ENCODE data around the gene ITGB8. TPM values are rescaled to one million over a fixed set of nuclear protein-coding genes. Genes with fewer than 3 reads are reported as not detected.
A peak's percentile ranks its signal among the peaks of the same experiment; 100 is the strongest.

Gene ITGB8
- total RNA-seq, 1 experiment from 2014 or later = 1.5 TPM

- no peak for DNase-seq
- H3K4me3 ChIP-seq (ENCODE audit: insufficient read depth, low read depth, low read length) = no peak overlapping the region
- H3K36me3 ChIP-seq (replicated peaks; ENCODE audit: control insufficient read depth, insufficient read depth, low read length) = no peaks in the 10 kb centered on the region
- no peaks in the 10 kb centered on the region for H3K27me3 ChIP-seq (ENCODE audit: control insufficient read depth, insufficient read depth, low read length)
These were observed 100.4 kb downstream of the ITGB8 start for GRCh38 chr7:20431146-20431545.

- no peaks in the 10 kb centered on the region for H3K27me3 ChIP-seq (ENCODE audit: control insufficient read depth, insufficient read depth, low read length)
- H3K36me3 ChIP-seq (replicated peaks; ENCODE audit: control insufficient read depth, insufficient read depth, low read length) = no peaks in the 10 kb centered on the region
- no peak overlapping the region for H3K4me3 ChIP-seq (ENCODE audit: insufficient read depth, low read depth, low read length)
- DNase-seq = no peak
These were observed 101.4 kb downstream of the ITGB8 start for GRCh38 chr7:20432071-20432470.

GRCh38 chr7:20435305-20435704 lies 104.6 kb downstream of the ITGB8 start:
- Histone ChIP-seq H3K4me3 (ENCODE audit: insufficient read depth, low read depth, low read length) (no peak overlapping the region), H3K36me3 (replicated peaks; ENCODE audit: control insufficient read depth, insufficient read depth, low read length) (no peaks in the 10 kb centered on the region), H3K27me3 (ENCODE audit: control insufficient read depth, insufficient read depth, low read length) (no peaks in the 10 kb centered on the region)
- DNase-seq = no peak

- no peaks in the 10 kb centered on the region for H3K27me3 ChIP-seq (ENCODE audit: control insufficient read depth, insufficient read depth, low read length)
- no peak overlapping the region for H3K4me3 ChIP-seq (ENCODE audit: insufficient read depth, low read depth, low read length)
- H3K36me3 ChIP-seq (replicated peaks; ENCODE audit: control insufficient read depth, insufficient read depth, low read length) = no peaks in the 10 kb centered on the region
- DNase-seq = no peak
These were observed 107.5 kb downstream of the ITGB8 start for GRCh38 chr7:20438248-20438647.

GRCh38 chr7:20438694-20439376 lies 108.1 kb downstream of the ITGB8 start:
- Histone ChIP-seq H3K36me3 (replicated peaks; ENCODE audit: control insufficient read depth, insufficient read depth, low read length) (no peaks in the 10 kb centered on the region), H3K27me3 (ENCODE audit: control insufficient read depth, insufficient read depth, low read length) (no peaks in the 10 kb centered on the region), H3K4me3 (ENCODE audit: insufficient read depth, low read depth, low read length) (no peak overlapping the region)
- DNase-seq = no peak

- H3K36me3 ChIP-seq (replicated peaks; ENCODE audit: control insufficient read depth, insufficient read depth, low read length) = no peaks in the 10 kb centered on the region
- no peak for DNase-seq
- H3K4me3 ChIP-seq (ENCODE audit: insufficient read depth, low read depth, low read length) = no peak overlapping the region
- no peaks in the 10 kb centered on the region for H3K27me3 ChIP-seq (ENCODE audit: control insufficient read depth, insufficient read depth, low read length)
These were observed 108.9 kb downstream of the ITGB8 start for GRCh38 chr7:20439416-20440185.

GRCh38 chr7:20440472-20441105 lies 109.9 kb downstream of the ITGB8 start:
- peak; percentile 22 for DNase-seq
- Histone ChIP-seq H3K36me3 (replicated peaks; ENCODE audit: control insufficient read depth, insufficient read depth, low read length) (no peaks in the 10 kb centered on the region), H3K4me3 (ENCODE audit: insufficient read depth, low read depth, low read length) (no peak overlapping the region), H3K27me3 (ENCODE audit: control insufficient read depth, insufficient read depth, low read length) (no peaks in the 10 kb centered on the region)

GRCh38 chr7:20441346-20441745 lies 110.6 kb downstream of the ITGB8 start:
- no peak overlapping the region for H3K4me3 ChIP-seq (ENCODE audit: insufficient read depth, low read depth, low read length)

GRCh38 chr7:20441991-20442441 lies 111.3 kb downstream of the ITGB8 start:
- no peaks in the 10 kb centered on the region for H3K27me3 ChIP-seq (ENCODE audit: control insufficient read depth, insufficient read depth, low read length)
- H3K4me3 ChIP-seq (ENCODE audit: insufficient read depth, low read depth, low read length) = no peak overlapping the region
- DNase-seq = no peak
- H3K36me3 ChIP-seq (replicated peaks; ENCODE audit: control insufficient read depth, insufficient read depth, low read length) = no peaks in the 10 kb centered on the region

More at GRCh38 chr7:20441346-20441745, 110.6 kb downstream of the ITGB8 start:
- Histone ChIP-seq H3K27me3 (ENCODE audit: control insufficient read depth, insufficient read depth, low read length) (no peaks in the 10 kb centered on the region), H3K36me3 (replicated peaks; ENCODE audit: control insufficient read depth, insufficient read depth, low read length) (no peaks in the 10 kb centered on the region)
- DNase-seq = no peak

- Histone ChIP-seq H3K36me3 (replicated peaks; ENCODE audit: control insufficient read depth, insufficient read depth, low read length) (no peaks in the 10 kb centered on the region), H3K4me3 (ENCODE audit: insufficient read depth, low read depth, low read length) (no peak overlapping the region), H3K27me3 (ENCODE audit: control insufficient read depth, insufficient read depth, low read length) (no peaks in the 10 kb centered on the region)
- no peak for DNase-seq
These were observed 112.3 kb downstream of the ITGB8 start for GRCh38 chr7:20442951-20443350.

GRCh38 chr7:20444030-20444800 lies 113.5 kb downstream of the ITGB8 start:
- no peak for DNase-seq
- Histone ChIP-seq H3K4me3 (ENCODE audit: insufficient read depth, low read depth, low read length) (no peak overlapping the region), H3K36me3 (replicated peaks; ENCODE audit: control insufficient read depth, insufficient read depth, low read length) (no peaks in the 10 kb centered on the region), H3K27me3 (ENCODE audit: control insufficient read depth, insufficient read depth, low read length) (no peaks in the 10 kb centered on the region)

GRCh38 chr7:20447021-20447650 lies 116.4 kb downstream of the ITGB8 start:
- Histone ChIP-seq H3K4me3 (ENCODE audit: insufficient read depth, low read depth, low read length) (no peak overlapping the region), H3K27me3 (ENCODE audit: control insufficient read depth, insufficient read depth, low read length) (no peaks in the 10 kb centered on the region), H3K36me3 (replicated peaks; ENCODE audit: control insufficient read depth, insufficient read depth, low read length) (no peaks in the 10 kb centered on the region)
- no peak for DNase-seq

GRCh38 chr7:20449176-20449575 lies 118.5 kb downstream of the ITGB8 start:
- Histone ChIP-seq H3K36me3 (replicated peaks; ENCODE audit: control insufficient read depth, insufficient read depth, low read length) (no peaks in the 10 kb centered on the region), H3K27me3 (ENCODE audit: control insufficient read depth, insufficient read depth, low read length) (no peaks in the 10 kb centered on the region), H3K4me3 (ENCODE audit: insufficient read depth, low read depth, low read length) (no peak overlapping the region)
- no peak for DNase-seq

GRCh38 chr7:20450536-20450935 lies 119.8 kb downstream of the ITGB8 start:
- H3K27me3 ChIP-seq (ENCODE audit: control insufficient read depth, insufficient read depth, low read length) = no peaks in the 10 kb centered on the region

More at GRCh38 chr7:20450536-20450935, 119.8 kb downstream of the ITGB8 start:
- H3K36me3 ChIP-seq (replicated peaks; ENCODE audit: control insufficient read depth, insufficient read depth, low read length) = no peaks in the 10 kb centered on the region
- DNase-seq = no peak
- no peak overlapping the region for H3K4me3 ChIP-seq (ENCODE audit: insufficient read depth, low read depth, low read length)

Measured in H7 (cell line).